ENCODE measurements around the gene TAF11L7.
"Not testable (repeated sequence)": the region's sequence is repeated elsewhere in the genome, so short reads cannot be mapped to it uniquely, and the experiment has no call there.

TAF11L7 gene

DNA sequence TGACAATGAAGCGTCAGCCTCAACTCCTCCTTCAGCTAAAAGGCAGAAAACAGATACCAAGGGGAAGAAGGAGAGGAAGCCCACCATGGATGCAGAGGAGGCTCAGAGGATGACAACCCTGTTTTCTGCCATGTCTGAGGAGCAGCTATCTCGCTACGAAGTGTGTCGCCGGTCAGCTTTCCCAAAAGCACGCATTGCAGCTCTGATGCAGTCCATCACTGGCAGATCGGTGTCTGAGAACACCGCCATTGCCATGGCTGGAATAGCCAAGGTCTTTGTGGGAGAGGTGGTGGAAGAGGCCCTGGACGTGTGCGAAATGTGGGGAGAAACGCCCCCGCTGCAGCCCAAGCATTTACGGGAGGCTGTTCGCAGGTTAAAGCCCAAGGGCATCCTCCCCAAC lies 19.4 kb upstream of the TAF11L7 start:
- TF ChIP-seq, protein P1, sequence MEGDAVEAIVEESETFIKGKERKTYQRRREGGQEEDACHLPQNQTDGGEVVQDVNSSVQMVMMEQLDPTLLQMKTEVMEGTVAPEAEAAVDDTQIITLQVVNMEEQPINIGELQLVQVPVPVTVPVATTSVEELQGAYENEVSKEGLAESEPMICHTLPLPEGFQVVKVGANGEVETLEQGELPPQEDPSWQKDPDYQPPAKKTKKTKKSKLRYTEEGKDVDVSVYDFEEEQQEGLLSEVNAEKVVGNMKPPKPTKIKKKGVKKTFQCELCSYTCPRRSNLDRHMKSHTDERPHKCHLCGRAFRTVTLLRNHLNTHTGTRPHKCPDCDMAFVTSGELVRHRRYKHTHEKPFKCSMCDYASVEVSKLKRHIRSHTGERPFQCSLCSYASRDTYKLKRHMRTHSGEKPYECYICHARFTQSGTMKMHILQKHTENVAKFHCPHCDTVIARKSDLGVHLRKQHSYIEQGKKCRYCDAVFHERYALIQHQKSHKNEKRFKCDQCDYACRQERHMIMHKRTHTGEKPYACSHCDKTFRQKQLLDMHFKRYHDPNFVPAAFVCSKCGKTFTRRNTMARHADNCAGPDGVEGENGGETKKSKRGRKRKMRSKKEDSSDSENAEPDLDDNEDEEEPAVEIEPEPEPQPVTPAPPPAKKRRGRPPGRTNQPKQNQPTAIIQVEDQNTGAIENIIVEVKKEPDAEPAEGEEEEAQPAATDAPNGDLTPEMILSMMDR (conservative IDR thresholded peaks at IDR 0.05; ENCODE audit: low read depth, low read length) = no peak
- DNase-seq (ENCODE audit: low read depth) = no peak
- H3K4me3 ChIP-seq (ENCODE audit: low read depth, low read length) = no peak overlapping the region

DNA sequence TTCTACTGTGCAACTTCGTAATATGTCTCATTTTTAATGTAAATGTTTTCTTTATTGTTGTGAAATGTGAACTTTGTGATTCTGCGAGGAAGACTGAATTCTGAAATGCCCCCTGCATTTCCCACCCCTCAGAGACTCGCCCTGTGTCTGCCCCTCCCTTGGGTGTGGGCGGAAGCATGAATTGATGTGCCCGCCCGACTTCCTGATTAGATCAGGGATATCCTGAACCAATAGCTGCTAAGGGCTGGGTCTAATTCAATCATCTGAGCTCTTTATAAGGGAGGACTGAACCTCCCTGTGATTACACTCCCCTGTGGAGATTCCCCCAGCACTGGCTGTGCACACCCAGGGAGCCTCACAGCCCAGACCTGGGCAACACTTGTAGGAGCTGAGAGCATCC lies 18.3 kb upstream of the TAF11L7 start, which contains the start of gene TAF11L11:
Gene TAF11L11 (plus strand): TSS at position 304 of the 400 bp plus-strand sequence.
- not testable (repeated sequence) for DNase-seq (ENCODE audit: low read depth); H3K4me3 ChIP-seq (ENCODE audit: low read depth, low read length)

DNA sequence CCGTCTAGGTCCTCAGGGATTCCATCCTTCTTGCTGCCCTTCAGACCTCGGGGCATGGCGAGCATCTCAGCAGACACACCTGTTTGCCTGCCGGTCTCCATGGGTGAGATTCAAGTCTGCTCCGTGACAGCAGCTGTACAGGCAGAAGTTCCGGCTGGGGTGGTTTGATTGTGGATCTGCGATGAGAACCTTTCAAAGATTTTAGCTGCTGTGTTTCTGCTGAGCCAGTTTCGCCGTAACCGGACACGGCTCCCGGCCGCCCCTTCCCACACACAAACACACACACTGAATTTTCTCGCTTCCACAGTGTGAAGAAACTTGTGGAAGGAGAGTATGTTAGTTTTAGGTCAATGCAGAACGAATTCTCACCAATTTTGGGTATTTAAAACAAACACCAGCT lies 12.2 kb upstream of the TAF11L7 start, which contains the start of gene TAF11L10:
Gene TAF11L10 (minus strand): TSS at position 101 of the 400 bp plus-strand sequence.
- DNase-seq (ENCODE audit: low read depth); H3K4me3 ChIP-seq (ENCODE audit: low read depth, low read length): not testable (repeated sequence)

DNA sequence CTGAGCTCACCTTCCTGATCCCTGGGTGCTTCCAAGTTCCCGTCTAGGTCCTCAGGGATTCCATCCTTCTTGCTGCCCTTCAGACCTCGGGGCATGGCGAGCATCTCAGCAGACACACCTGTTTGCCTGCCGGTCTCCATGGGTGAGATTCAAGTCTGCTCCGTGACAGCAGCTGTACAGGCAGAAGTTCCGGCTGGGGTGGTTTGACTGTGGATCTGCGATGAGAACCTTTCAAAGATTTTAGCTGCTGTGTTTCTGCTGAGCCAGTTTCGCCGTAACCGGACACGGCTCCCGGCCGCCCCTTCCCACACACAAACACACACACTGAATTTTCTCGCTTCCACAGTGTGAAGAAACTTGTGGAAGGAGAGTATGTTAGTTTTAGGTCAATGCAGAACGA lies 8.7 kb upstream of the TAF11L7 start, which contains the start of gene TAF11L9:
Gene TAF11L9 (minus strand): TSS at position 140 of the 400 bp plus-strand sequence.
- DNase-seq (ENCODE audit: low read depth); H3K4me3 ChIP-seq (ENCODE audit: low read depth, low read length): not testable (repeated sequence)

DNA sequence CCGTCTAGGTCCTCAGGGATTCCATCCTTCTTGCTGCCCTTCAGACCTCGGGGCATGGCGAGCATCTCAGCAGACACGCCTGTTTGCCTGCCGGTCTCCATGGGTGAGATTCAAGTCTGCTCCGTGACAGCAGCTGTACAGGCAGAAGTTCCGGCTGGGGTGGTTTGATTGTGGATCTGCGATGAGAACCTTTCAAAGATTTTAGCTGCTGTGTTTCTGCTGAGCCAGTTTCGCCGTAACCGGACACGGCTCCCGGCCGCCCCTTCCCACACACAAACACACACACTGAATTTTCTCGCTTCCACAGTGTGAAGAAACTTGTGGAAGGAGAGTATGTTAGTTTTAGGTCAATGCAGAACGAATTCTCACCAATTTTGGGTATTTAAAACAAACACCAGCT lies 5.3 kb upstream of the TAF11L7 start, which contains the start of gene TAF11L8:
Gene TAF11L8 (minus strand): TSS at position 101 of the 400 bp plus-strand sequence.
- not testable (repeated sequence) for H3K4me3 ChIP-seq (ENCODE audit: low read depth, low read length); DNase-seq (ENCODE audit: low read depth)
